Stimulated activated CD4-positive, alpha-beta T cell treated with anti-CD3 and anti-CD28 coated beads, Interleukin-15, amount 100 ng/mL, for 48 hours (primary cell): ENCODE results near the gene PTPN21.

Experiments used
- DNase-seq, 2 donors: peaks; one replicate each; pipeline ENCODE4 v3.0.0-alpha.2; 2020; ENCODE audit warnings: low read depth in 2 of 2

Gene PTPN21

DNA sequence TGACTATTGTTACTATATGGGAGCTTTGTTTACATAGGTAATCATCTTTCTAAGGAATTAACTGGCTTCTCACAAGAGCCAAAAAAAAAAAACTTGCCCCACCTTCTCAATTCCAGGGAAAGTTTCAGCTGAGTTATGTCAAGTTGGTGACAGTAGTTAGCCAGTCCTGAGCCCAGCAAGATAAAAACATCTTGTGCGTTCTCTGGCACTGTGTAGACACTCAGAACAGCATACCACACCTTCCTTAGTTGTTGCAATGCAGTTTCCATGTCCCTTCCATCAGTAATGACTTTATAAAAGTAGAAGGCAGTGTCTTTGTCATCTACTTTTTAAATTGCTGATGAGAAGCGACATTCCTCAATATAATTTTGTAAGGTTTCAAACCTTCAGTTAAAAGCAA lies 50.2 kb downstream of the PTPN21 start:
- no peak for DNase-seq

DNA sequence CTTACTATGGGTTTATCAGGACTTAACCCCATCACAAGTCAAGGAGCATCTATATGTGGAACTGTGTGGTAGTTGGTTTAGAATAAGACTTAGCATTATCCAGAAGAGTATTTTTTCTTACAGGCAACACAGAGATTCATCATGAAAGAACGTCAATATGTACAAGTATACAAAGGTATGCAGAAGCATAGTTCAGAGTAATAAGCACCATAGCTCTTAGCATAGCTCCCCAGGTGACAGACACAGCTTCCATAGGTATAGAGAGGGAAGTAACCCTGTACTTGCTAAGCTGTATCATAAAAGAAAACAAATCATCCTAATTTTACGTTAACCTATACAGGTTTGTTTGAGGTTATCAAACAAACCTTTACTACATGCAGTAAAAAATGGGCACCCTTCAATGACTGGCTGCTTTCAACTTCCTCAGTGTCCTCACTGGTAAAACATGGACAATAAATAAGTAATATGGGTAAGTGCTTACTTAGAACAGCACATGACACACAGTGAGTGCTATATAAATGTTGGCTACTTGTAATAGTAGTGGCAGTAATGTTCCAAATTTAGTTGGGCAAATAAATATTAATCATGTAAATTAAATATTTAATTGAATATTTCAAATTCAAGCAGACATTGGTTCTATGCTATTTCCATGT lies 50.9 kb downstream of the PTPN21 start:
- no peak for DNase-seq

GRCh38 chr14:88502740-88503139 lies 52.1 kb downstream of the PTPN21 start:
- no peak for DNase-seq

- DNase-seq = no peak
Observed at GRCh38 chr14:88500611-88501010, 54.2 kb downstream of the PTPN21 start.

DNA sequence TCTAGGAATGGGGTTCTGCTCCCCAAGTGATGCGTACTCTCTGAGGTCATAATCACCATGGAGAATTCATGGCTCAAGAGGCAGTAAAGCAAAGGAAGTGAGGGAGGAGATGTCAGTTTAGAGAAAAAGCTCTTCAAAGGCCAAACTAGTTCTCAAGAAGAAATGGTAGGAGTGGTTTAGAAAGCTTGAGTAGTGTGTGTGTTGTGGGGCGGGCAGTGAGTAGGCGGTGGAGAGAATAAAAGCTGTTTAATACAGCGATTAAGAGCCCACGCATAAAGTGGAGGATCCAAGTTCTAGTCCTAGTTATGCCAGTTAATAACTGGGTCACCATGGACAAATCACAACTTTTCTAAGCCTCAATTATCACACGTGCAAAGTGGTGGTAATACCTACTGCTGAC lies 55.6 kb downstream of the PTPN21 start:
- DNase-seq = no peak

DNA sequence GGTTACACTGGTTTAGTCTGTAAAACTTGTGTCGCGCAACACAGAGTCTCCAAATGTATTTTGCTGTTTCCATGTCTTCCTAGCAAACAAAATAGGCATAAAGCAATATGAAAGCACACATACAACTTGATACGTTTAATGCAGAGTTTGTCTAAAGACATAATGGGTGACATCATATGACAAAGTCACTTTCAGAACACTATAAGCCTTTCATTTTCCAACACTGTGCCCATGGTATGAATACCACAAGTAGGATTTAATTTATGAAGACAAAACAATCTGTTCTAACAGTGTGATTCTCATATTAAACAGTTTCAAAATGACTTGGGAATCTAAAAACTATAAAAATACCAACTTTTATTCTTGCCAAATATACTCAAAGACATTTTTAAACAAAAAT lies 58.4 kb downstream of the PTPN21 start:
- no peak for DNase-seq

GRCh38 chr14:88493392-88494185 lies 61.2 kb downstream of the PTPN21 start:
- no peak for DNase-seq

DNA sequence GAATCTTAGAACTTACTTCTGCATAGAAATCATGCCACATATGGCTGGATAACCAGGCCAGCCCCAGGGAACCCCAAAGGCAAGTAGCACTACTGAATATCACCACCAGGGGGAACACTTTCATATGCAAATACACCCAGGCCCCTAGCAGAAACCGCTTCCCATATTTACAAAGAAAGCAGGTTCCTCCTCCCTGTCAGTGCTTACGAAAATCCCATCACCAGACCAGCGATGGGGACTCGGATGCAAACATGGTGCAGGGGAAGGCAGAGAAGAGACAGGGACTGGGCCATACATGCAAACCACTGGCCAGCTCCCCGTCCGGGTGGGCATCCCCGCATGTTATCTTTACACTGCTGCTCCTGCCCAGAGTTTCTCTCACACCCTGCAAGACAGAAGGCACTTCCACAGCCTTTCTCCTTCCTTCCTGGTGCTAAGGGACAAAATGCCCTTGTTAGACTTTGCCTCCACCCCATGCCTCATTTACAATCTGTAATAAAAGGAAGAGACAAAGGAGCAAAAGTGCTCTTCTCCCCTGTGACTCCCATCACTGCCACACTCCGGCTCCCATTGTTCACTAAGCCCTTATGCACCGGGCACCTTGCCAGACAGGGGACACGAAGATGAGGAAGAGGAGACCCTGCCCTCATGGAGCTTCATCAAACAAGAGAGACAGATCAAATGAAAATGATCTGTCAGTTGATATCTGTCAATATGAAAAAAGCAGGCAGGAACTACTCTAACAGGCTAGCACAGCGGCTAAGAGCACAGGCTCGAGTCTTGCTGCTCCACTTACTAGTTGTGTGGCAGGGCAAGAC lies 62.3 kb downstream of the PTPN21 start:
- DNase-seq = peak; percentile 11 to 56

- no peak for DNase-seq
Observed at GRCh38 chr14:88490168-88490567, 64.6 kb downstream of the PTPN21 start.

- DNase-seq = no peak
Observed at GRCh38 chr14:88488897-88489296, 65.9 kb downstream of the PTPN21 start.

DNA sequence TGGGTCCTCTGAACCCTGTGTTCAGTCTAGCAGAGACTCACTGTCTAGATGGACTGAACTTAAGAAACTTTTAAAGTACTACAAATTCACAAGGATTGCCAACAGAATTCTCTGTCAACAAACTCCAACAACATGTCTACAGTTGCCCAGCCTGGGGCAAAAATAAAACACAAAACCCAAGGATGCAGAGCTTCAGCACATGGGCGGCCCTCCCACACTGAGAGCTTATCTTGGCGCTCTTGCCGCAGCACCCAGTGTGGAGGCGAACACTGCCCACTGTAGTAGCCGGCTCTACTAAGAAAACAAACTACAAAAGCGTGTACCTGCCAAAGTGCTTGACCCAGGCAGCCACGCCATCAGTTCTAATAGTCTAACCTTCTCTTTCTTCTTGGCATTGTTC lies 66.7 kb downstream of the PTPN21 start:
- no peak for DNase-seq

DNA sequence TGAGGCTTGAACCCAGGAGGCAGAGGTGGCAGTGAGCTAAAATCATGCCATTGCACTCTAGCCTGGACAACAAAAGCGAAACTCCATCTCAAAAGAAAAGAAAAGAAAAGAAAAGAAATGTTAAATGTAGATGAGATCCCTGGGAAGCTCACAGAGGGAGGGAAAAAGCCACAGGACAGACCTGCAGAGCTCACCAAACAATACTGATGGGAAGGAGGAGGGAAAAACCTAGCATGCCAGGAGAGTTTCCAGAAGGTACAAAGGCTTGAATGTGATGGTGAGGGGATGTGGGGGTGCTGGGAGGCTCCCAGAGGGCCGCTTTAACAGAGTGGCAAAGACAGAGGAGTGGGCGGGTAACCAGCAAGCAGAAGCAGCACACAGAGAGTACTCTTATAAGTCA lies 72.3 kb downstream of the PTPN21 start:
- DNase-seq = no peak

DNA sequence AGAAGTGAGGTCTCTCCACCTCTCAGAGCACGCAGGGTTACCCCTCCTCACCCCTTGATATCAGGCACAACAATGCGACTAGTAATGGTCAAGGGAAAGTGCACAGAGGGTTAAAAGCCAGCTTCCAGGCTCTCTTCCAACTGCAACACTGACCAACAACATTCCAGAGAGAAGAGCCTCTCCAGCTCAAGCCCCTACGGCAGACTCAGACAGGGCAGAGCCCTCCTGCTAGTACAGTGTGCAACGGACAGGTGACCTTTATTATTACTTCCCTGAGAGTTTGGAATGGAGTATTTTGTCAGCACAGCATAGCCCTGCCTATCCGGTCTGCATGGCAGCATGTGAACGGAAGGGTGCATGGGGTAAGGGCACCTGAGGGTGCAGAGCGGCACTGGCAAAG lies 73.0 kb downstream of the PTPN21 start:
- no peak for DNase-seq

GRCh38 chr14:88481059-88481458 lies 73.7 kb downstream of the PTPN21 start:
- DNase-seq = no peak

DNA sequence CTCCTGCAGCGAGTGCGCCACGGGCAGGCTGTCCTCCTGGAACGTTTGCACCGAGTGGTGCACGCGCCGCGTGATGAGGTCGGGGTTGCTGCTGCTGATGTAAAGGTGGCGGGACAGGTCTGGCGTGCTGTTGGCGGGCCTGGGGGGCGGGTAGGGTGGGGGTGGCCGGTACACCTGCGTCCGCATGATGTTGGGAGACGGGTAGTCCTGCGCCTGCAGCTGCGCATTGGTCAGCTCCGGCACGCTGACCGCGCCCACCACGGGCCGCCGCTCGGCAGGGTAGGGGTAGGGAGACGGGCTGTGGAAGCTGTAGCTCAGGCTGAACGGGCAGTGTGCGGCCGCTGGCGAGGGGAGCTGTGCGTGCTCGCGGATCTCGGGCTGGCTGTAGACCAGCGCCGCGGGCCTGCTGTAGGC lies 75.2 kb downstream of the PTPN21 start:
- no peak for DNase-seq

- DNase-seq = no peak
Observed at GRCh38 chr14:88478931-88479330, 75.9 kb downstream of the PTPN21 start.

GRCh38 chr14:88477513-88478250 lies 77.1 kb downstream of the PTPN21 start:
- no peak for DNase-seq

DNA sequence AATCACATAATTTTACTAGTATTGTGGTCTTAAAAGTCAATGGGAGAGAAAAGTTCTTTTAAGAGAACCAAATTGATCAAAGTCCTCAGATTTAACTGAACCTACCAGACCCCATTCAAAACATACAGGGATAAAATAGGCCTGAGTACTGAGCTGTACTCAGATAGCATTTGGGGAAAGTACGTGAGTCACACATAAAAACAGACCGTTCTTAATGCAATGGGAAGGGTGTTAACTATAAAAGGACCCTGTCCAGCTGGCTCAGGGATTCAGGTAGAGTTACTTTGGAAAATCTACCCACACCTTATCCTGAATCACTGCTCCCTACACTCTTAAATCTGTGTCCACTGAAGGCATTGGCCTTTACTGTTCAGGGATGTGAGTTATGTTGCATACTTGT lies 78.0 kb downstream of the PTPN21 start:
- no peak for DNase-seq

GRCh38 chr14:88476214-88476774 lies 78.5 kb downstream of the PTPN21 start:
- no peak for DNase-seq

- DNase-seq = no peak
Observed at GRCh38 chr14:88473791-88474190, 81.0 kb downstream of the PTPN21 start.
